ENCODE measurements around the gene PPM1L. TPM values are rescaled to one million over a fixed set of nuclear protein-coding genes. Genes with fewer than 3 reads are reported as not detected.

PPM1L gene
- polyA plus RNA-seq, 3 donors, result 5.5 to 9.9 (median 7.8) TPM

- Mint-ChIP-seq H3K27ac (peak overlapping the region in 1 of 7 donors; percentile 7), H3K27me3 (ENCODE audit: low read depth in 3 of 3) (no peaks in the 10 kb centered on the region), H3K4me1 (peaks cover 26% of the 10 kb centered on the region), H3K9me3 (peaks cover 5 to 15% (median 8%) of the 10 kb centered on the region in 7 donors), H3K36me3 (peaks cover 2 to 8% of the 10 kb centered on the region in 2 donors), H3K4me3 (no peak overlapping the region)
- no peak for TF ChIP-seq CTCF (IDR thresholded peaks at IDR 0.05)
- no peaks in the 10 kb centered on the region for H3K9me3 ChIP-seq (replicated peaks in 1 of 2; ENCODE audit: control insufficient read depth in 1 of 2, insufficient read depth in 1 of 2, low read length in 2 of 2)
- no peak overlapping the region for H3K9ac ChIP-seq (ENCODE audit: insufficient read depth, low read length, poor library complexity, severe bottlenecking)
- peaks cover 15 to 28% of the 10 kb centered on the region in 2 donors for H3K4me1 ChIP-seq (ENCODE audit: control insufficient read depth in 1 of 2, insufficient read depth in 2 of 2, low read length in 2 of 2)
- intact Hi-C loops (cut with micrococcal nuclease), result no loop called here
- peaks cover 8% of the 10 kb centered on the region for H4K20me1 ChIP-seq (ENCODE audit: insufficient read depth, low read length)
- peaks cover 4% of the 10 kb centered on the region for H3K79me2 ChIP-seq (ENCODE audit: insufficient read depth, low read length)
- no peak overlapping the region for H3K4me2 ChIP-seq (replicated peaks; ENCODE audit: extremely low read depth, low read length, poor library complexity, severe bottlenecking)
- H3K27ac ChIP-seq (ENCODE audit: low read depth in 1 of 2, low read length in 2 of 2), result no peak overlapping the region
- no peak for DNase-seq
- no peaks in the 10 kb centered on the region for H3K27me3 ChIP-seq (ENCODE audit: control insufficient read depth in 2 of 2, insufficient read depth in 2 of 2, low read length in 2 of 2)
- no peaks in the 10 kb centered on the region for H3K36me3 ChIP-seq (replicated peaks in 1 of 2; ENCODE audit: control insufficient read depth in 1 of 2, insufficient read depth in 2 of 2, low read length in 2 of 2)
- H3K4me3 ChIP-seq (replicated peaks in 1 of 3; ENCODE audit: low read depth in 2 of 3, low read length in 3 of 3), result no peak overlapping the region
- H2AFZ ChIP-seq (ENCODE audit: insufficient read depth, low read depth, low read length, poor library complexity, severe bottlenecking), result no peak overlapping the region
These were observed 28.8 kb downstream of the PPM1L start for GRCh38 chr3:160784853-160785252.

- H3K4me2 ChIP-seq (replicated peaks; ENCODE audit: extremely low read depth, low read length, poor library complexity, severe bottlenecking), result no peak overlapping the region
- H3K9me3 Mint-ChIP-seq, result peaks cover 5 to 15% (median 7%) of the 10 kb centered on the region in 7 donors
- H3K27me3 ChIP-seq (ENCODE audit: control insufficient read depth in 2 of 2, insufficient read depth in 2 of 2, low read length in 2 of 2), result no peaks in the 10 kb centered on the region
- H3K27me3 Mint-ChIP-seq (ENCODE audit: low read depth in 3 of 3), result no peaks in the 10 kb centered on the region
- H3K4me1 Mint-ChIP-seq, result peaks cover 9% of the 10 kb centered on the region
- no peak overlapping the region for H3K27ac Mint-ChIP-seq
- H3K9me3 ChIP-seq (replicated peaks in 1 of 2; ENCODE audit: control insufficient read depth in 1 of 2, insufficient read depth in 1 of 2, low read length in 2 of 2), result no peaks in the 10 kb centered on the region
- no peak overlapping the region for H3K9ac ChIP-seq (ENCODE audit: insufficient read depth, low read length, poor library complexity, severe bottlenecking)
- 100% methylated on average over 1 of the region's 2 CpGs for WGBS (ENCODE audit: insufficient coverage)
- H3K36me3 Mint-ChIP-seq, result peaks cover 4 to 10% of the 10 kb centered on the region in 2 donors
- no peak overlapping the region for H3K4me3 Mint-ChIP-seq
- intact Hi-C loops (cut with micrococcal nuclease), result no loop called here
- TF ChIP-seq CTCF (IDR thresholded peaks at IDR 0.05), result no peak
- no peak for DNase-seq
- peaks cover 0 to 2% of the 10 kb centered on the region in 2 donors for H3K4me1 ChIP-seq (ENCODE audit: control insufficient read depth in 1 of 2, insufficient read depth in 2 of 2, low read length in 2 of 2)
- H2AFZ ChIP-seq (ENCODE audit: insufficient read depth, low read depth, low read length, poor library complexity, severe bottlenecking), result no peak overlapping the region
- H3K27ac ChIP-seq (ENCODE audit: low read depth in 1 of 2, low read length in 2 of 2), result no peak overlapping the region
- H4K20me1 ChIP-seq (ENCODE audit: insufficient read depth, low read length), result no peaks in the 10 kb centered on the region
- H3K36me3 ChIP-seq (replicated peaks in 1 of 2; ENCODE audit: control insufficient read depth in 1 of 2, insufficient read depth in 2 of 2, low read length in 2 of 2), result no peaks in the 10 kb centered on the region
- no peak overlapping the region for H3K4me3 ChIP-seq (replicated peaks in 1 of 3; ENCODE audit: low read depth in 2 of 3, low read length in 3 of 3)
- peaks cover 4% of the 10 kb centered on the region for H3K79me2 ChIP-seq (ENCODE audit: insufficient read depth, low read length)
These were observed 34.7 kb downstream of the PPM1L start for GRCh38 chr3:160790726-160791125.
